NCI-H82 (cell line): Measurements from ENCODE around the gene CAPG.
"Not testable (repeated sequence)": the region's sequence is repeated elsewhere in the genome, so short reads cannot be mapped to it uniquely, and the experiment has no call there.

Source experiments
- DNase-seq: peaks from one replicate; lab custom pipeline; 2025; lab: John Stamatoyannopoulos, UW

The CAPG gene, protein sequence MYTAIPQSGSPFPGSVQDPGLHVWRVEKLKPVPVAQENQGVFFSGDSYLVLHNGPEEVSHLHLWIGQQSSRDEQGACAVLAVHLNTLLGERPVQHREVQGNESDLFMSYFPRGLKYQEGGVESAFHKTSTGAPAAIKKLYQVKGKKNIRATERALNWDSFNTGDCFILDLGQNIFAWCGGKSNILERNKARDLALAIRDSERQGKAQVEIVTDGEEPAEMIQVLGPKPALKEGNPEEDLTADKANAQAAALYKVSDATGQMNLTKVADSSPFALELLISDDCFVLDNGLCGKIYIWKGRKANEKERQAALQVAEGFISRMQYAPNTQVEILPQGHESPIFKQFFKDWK

DNA sequence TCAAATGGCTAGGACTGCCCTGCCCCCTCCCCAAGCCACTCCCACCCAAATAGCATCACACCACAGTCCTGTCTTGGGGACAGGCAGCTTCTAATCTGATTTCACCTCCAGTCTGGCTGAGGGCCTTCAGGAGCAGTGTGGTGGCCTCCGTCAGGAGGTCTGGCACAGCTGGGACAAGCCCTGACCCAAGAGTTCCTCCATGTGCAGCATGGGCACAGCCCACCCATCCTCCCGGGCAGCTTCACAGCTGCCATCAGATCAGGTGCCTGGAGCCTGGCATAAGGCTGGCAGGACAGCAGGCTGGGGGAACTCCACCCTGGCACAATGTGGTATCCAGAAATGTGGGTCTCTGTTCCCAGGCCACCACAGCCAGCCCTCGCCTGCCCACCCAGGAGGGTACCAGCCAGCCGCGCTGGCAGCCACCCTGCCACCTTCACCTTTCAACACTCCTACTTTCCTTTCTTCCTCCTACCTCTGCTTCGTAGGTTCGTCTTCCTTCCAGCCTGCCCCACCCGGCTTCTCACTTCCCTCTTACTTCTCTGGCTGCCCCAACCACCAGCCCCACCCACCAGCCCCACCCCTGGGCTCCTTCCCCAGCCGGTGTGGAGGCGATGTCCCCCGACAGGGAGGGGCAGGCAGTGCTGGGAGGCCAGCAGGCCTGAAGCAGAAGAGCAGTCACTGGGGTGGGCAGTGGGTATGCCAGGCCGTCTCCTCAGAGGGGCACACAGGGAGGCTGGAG, at the start of gene CAPG:
Gene CAPG, minus strand, starts transcription at position 522 of the 739 bp plus-strand sequence. CDS start 8,221 bp downstream, outside the sequence.
- DNase-seq: no peak

DNA sequence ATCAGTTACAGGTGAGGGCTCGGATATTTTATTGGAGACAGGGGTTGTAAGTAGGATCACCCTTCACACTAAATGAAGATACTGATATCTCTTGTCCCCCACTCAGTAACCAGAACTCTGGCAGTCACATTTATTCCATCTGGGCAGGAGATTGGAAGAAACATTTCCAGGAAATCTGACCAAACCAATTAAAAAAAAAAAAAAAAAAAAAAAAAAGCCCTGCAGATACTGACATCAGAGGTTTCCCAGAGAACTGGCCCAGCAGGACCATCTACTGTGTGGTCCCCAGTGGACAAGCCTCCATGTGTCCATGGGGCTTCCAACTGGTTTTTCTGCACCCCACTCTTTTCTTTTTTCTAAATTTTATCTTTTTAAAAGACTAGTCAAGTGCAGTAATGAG, 49.6 kb upstream of the CAPG start:
- no peak for DNase-seq

DNA sequence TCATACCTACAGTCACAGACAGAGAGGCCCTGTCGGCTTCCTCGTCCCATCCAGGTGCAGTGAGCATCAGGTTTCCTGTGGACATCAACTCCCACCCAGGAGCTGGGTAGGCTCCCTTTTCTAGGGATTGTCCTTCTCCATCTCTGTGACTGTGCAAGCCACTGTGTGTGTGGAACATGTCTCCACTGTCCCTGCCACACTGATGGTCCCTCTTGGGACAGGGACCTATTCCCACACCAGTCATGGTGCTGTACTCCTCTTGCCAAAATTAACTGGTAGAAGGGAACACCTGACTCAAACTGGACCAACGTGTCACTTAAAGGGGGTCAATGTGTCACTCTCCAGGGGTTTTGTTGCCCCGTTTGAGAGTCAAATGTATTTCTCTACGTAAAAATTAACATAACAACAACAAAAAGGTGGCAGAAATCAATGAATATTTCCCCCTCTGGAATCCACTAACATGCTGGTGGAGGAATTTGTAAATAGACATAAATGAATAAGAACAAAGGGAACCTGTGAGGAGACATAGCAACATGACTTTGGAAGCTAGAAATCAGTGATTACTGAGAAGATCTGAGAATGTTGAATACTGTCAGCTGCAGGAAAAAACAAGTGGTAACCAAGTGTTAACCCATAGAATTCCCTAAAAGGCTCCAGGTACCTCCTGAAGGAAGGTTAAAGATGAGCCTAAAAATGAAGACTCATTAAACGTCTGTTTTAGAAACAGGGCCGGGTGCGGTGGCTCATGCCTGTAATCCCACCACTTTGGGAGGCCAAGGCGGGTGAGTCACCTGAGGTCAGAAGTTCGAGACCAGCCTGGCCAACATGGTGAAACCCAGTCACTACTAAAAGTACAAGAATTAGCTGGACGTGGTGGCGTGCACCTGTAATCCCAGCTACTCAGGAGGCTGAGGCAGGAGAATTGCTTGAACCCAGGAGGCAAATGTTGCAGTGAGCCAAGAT, 48.7 kb upstream of the CAPG start:
- no peak for DNase-seq

DNA sequence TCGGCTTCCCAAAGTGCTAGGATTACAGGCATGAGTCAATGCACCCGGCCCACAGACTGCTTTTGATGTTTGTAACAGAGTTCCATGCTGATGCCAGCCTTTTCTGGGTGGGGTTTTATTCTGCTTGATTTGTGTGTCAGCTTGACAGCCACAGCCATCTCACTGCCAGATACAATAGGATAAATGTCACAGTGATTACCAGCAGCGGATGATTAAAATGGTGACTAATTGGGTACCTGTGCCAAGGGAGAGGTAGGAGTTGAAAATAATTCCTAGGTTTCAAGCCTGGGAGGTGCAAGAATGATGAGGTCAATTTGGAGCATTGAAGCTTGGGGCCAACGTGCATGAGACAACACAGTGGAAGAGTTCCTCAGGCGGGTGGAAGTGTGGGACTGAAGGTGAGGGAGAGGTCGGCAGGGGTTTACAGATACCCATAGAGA, 47.7 kb upstream of the CAPG start:
- no peak for DNase-seq

DNA sequence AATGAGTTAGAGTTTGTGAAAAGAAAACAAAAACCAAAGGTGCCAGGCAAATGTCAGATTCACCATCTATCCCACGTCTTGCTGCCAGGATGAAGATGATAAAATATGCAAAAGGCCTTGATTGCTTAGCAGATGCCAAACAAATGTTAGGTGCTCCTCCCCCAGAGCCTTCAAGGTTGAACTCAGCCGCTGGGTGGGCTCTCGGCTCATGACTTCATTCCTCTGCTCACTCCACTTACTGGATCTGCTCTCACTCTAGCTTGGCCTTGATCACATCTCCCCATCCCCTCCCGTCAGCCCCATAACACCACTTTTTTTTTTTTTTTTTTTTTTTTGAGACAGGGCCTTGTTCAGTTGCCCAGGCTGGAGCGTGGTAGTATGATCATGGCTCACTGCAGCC, 46.9 kb upstream of the CAPG start:
- no peak for DNase-seq

DNA sequence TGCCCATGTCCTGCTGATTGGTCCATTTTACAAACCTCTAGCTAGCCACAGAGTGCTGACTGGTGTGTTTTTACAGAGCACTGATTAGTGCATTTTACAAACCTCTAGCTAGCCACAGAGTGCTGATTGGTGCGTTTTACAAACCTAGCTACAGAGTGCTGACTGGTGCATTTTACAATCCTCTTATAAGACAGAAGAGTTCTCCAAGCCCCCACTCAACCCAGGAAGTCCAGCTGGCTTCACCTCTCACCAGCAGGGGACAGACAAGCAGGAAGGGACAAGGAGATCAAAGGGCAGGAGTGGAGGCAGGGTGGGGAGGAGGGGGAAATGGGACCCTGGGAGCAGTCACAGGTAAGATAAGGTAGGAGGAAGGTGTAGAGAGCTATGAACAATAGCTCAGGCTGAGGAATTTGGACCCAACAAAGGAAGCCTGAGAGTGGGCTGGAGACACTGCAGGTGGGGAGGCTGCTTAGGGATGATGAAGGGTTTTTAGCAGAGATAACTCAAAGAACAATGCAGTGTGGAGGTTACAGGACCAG, 45.5 kb upstream of the CAPG start:
- peak; percentile 48 for DNase-seq

DNA sequence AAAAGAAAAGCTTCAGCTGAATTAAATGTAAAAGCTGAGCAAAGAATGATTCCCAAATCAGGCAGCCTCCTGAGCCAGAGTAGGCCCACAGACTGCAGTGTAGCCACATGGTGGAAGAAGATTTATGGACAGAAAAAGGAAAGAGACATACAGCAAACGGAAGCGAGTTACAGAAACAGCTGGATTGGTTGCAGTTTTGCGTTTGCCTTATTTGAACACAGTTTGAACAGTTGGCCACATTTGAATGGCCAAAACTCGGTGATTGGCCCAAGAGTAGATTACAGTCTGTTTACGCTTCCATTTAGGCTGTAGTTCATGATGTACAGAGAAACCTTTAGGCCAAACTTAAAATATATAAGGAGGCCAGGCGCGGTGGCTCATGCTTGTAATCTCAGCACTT, 43.4 kb upstream of the CAPG start:
- DNase-seq: no peak

DNA sequence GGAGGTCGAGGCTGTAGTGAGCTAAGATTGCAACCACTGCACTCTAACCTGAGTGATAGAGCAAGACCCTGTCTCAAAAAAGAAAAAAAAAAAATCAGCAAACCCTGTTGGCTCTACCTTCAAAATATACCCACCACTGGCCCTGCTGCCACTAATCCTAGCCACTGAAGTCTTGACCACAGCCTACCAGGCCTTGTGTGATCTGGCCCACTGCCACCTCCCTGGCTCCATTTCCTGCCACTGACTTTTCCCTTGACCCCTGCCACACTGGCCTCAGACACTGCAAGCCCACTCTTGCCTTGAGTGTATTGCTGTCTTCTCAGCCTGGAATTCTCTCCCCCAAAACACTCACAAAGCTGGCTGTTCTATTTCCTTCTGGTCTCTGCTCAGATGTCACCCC, 42.1 kb upstream of the CAPG start:
- no peak for DNase-seq

DNA sequence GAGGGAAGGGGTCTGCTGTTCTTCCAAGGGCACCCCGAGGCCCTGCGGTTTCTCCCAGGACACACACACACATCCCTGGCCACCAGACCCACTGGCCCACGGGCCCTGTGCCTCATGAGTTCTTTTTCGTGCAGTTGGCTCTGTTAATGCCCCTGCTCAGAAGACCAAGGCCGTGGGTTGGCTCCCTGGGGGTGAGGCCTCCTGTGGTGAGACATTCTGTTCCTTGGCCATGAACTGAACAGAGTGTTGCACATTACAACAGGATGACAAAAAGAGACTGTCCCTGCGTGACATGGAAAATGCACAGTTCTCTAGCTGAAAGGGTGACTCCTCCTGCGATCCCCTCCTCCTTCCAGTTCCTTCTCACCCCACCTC, 39.0 kb upstream of the CAPG start:
- DNase-seq: no peak

DNA sequence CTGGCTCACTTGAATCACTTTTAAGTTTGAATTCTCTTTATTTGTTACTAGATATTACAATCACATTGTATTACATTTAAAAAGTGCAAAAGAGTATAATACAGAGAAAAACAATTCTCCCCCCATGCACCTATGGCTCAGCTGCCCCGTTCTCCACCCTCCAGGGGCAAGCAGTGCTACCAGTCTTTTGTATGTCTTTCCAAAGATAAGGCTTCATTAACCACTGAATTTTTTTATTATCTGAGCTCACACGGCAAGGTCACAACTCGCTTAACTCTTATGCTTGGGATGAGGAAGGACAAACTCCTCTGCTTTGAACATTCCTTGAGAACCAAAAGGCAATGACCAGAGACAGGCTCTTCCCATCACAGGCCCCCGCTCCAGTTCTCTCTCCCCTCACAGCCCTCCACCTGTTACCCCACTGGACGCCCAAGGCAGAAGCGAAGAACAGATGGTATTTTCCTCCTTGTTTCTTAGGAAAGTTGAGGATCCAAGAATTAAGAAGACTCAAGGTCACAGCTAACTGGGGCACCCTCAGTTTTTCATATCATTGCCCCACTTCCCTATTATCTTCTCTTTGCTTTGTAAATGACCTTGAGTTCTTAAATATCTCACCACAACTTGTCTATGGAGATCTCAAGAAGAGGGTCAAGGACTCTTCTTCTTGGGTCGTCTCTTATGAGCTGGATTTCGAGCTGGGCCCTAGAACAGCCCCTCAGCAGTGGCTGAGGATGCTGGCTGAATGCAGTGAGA, 38.5 kb upstream of the CAPG start:
- DNase-seq: no peak

DNA sequence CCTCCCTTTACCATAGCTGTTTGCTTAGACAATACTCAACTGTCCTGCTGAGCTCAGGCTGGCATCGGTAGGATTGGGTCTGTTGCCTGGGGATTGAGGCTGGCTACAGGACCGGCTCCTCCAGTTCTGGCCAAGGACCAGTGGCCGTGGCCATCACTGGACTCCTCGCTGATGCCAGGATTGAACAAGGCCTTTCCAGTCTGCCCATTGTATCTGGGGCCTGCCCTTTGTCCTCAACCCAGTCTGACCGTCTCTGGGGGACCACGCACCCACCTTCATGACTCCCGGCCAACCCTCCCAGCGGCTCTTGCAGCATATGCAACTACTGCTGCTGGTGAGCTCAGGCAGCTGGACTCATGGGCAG, 37.0 kb upstream of the CAPG start:
- no peak for DNase-seq

DNA sequence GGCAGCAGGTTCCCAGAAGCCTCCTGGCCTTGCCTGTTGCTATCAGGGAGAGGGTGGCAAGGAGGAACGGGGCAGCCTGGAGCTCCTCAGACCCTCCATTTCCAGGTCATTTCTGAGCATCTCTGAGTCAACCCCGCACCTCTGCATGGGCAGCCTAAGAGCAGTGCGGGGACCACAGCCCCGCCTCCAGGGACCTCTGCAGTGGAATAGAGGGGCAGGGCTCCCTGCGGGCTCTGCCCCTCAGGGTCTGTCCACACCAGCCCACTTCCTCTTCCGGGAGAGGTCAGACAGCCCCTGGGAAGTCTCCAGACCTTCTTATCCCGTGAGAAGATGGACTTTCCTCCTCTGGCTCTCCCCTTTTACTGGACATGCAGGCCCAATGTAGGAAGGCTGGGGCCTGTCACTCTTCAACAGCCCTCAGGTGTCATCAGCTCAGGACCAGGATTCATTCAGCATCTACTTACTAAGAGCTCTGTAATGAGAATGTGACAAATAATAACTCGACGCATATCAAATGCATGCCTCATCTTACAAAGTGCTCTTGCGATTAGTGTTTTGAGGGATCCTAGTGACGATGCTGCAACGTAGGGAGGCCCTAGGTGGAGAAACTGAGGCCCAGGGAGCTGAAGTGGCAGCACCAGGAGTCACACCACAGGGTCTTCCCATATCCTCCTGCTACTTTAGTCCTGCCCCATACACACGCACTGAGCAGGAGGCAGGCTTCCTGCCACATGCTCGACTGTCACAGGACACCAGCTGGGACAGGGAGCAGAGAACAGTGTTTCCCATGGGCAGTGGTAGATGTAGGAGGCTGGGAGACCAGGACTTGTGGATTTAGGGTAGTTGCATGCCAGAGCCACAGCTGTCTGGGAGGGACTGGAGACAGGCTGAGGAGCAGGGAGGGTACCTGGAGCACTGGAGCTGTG, 36.4 kb upstream of the CAPG start:
- DNase-seq: no peak

DNA sequence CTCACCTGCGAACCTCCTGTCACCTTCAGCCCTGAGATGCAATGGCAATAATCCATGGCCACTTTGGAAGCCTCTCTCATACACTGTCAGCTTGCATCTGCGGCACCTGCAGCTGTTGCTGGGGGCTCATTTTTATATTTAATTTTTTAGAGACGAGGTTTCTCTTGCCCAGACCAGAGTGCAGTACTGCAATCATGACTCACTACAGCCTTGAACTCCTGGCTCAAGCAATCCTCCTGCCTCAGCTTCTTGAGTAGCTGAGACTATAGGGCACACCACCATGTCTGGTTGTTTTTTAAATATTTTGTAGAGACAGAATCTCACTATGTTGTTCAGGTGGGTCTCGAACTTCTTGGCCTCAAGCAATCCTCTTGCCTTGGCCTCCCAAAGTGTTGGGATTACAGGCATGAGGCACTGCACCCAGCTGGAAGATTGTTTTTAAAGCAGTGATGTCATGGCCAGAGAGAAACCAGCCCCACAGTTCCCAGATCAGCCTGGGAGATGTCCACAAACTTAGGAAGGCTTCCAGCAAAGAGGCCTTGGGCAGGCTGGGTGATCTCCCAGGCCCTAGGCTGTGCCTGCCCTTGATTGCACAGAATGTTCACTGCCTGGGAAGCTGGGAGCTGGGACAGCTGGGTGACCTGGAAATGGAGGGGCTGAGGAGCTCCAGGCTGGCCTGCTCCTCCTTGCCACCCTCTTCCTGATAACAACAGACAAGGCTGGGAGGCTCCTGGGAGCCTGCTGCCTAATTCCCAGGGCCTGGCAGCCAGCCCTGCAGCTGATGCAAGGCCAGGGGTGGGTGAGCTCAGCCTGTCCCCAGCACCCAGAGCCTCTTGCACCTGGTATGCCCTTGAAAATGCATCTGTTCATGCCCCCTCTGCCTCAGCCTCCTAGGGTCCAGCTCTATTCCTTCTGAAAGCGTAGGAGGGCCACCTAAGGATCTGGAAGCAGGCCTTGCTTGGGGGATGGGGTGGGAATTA, 35.4 kb upstream of the CAPG start:
- peak; percentile 66 for DNase-seq

DNA sequence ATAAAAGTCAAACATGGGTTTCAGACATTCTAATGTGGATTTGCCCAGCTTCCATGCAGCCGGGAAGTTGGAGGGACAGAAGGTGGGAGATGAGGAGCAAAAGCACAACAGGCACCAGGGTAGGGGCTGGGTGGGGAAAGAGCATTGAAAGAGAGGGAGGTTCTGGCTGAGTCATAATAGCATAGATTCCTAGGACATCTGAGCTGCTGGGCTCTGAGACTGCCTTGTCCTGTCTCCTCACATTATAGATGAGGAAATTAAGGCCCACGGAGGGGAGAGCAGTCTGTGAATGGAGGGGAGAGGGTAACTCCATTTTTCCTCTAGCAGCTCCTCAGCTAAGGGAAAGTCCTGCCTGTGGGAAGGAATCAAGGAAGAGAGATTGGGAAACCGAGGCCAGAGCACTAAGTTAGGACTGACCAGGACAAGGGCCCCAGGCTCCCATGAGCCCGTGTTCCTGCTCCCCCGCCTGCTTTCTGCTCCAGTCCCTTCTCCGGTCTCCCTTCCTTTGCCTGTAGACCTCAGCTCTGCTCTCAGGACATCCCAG, 34.5 kb upstream of the CAPG start:
- DNase-seq: no peak

DNA sequence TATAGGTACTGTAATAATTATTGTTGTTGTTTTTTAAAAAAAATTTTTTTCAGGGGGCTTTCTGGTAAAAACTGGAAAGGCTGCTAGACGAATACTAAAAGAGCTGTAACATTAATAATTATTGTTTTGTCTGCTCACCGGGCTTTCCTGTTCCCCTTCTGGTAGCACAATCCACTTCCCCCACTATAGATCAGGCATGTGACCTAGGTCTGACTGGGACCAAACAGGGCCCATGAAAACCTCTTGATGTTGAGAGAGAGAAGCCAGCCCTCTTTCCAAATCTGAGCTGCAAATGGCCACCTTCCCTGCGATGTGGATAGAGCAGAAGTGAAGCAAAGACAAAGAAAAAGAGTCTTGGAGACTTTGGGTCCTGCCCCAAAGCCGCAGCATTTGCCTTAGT, 31.7 kb upstream of the CAPG start:
- DNase-seq: no peak

DNA sequence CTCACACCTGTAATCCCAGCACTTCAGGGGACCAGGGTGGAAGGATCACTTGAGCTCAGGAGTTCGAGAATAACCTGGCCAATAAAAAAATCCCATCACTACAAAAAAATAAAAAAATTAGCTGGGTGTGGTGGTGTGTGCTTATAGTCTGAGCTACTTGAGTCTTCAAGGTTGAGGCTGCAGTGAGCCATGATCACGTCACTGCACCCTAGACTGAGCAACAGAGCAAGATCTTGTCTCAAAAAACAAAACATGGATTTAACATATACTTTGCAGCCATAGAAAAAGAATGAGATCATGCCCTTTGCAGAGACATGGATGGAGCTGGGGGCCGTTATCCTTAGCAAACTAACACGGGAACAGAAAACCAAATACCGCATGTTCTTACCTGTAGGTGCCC, 30.6 kb upstream of the CAPG start:
- DNase-seq: no peak

DNA sequence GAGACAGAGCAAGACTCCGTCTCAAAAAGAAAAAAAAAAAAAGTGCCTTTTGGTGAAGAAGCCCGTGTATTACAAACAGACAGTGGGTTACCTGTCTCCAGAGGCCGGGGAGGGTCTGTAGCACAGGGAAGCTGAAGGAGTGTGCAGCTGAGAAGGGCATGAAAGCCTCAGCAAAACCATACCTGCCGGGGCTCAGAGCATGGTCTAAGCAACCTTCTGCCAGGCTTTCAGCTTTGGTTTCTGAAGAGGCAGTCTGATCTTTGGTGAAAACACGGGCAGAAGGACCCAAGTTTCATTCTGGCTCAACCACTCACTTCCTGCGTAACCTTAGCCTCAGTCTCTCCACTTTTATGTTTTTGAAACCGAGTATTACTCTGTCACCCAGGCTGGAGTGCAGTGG, 29.8 kb upstream of the CAPG start:
- no peak for DNase-seq

DNA sequence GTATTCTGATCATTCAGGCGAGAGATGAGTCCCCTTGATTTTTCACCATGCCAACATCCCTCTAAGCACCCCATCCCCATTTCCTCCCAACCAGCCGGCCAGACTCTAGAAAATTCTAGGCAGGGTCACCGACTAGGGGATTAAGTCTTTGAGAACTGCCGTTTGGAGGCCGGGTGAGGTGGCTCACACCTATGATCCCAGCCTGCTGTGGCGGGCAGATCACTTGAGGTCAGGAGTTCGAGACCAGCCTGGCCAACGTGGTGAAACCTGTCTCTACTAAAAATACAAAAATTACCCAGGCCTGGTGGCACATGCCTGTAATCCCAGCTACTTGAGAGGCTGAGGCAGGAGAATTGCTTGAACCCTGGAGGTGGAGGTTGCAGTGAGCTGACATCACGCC, 29.4 kb upstream of the CAPG start:
- DNase-seq: not testable (repeated sequence)

DNA sequence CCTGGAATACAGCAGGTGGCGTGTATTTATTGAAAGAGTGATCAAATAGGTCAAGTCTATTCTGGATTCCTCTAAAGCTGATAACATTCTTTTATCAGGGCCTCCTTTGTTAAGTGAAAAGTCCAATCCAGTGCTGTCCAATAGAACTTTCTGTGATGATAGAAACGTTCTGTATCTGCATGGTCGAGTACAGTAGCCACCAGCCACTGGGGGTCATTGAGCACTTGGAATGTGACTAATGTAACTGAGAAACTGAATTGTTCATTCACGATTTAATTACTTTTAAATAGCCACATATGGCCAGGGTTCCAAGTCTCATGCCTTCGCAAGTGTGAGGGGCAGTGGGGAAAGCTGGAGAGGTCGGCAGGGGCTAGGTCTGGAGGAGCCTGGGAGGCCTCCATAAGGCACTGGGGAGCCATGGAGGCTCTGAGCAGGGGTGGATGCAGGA, 28.9 kb upstream of the CAPG start:
- no peak for DNase-seq
